Hepatocyte (in vitro differentiated cells): ENCODE measurements around the gene ARHGEF40. TPM values are rescaled to one million over a fixed set of nuclear protein-coding genes. Genes with fewer than 3 reads are reported as not detected.

Source experiments
- DNase-seq: peaks from one replicate; pipeline ENCODE4 v3.0.0-alpha.2; 2016; ENCODE audit warnings: low spot score
- H2AFZ ChIP-seq: fragments of 200-600 bp; sonication (generic); 2 replicates; pipeline ENCODE4 v1.6.0; 2016; ENCODE audit warnings: antibody characterized with exemption, mild to moderate bottlenecking
- H3K27ac ChIP-seq: fragments of 200-600 bp; sonication (generic); 2 replicates; pipeline ENCODE4 v1.5.1; 2016; ENCODE audit warnings: mild to moderate bottlenecking
- H3K27me3 ChIP-seq: fragments of 200-600 bp; sonication (generic); 2 replicates; pipeline ENCODE4 v1.6.1; 2016
- H3K36me3 ChIP-seq: fragments of 200-600 bp; sonication (generic); replicated peaks from 2 replicates; pipeline ENCODE4 v1.5.1; 2016; ENCODE audit warnings: low read depth; ENCODE audit not compliant: insufficient read depth
- H3K4me1 ChIP-seq: fragments of 200-600 bp; sonication (generic); 2 replicates; pipeline ENCODE4 v1.5.1; 2016; ENCODE audit warnings: mild to moderate bottlenecking, moderate library complexity; ENCODE audit not compliant: insufficient read depth
- H3K4me2 ChIP-seq: fragments of 200-600 bp; sonication (generic); 2 replicates; pipeline ENCODE4 v1.6.0; 2016
- H3K4me3 ChIP-seq: fragments of 200-600 bp; sonication (generic); 2 replicates; pipeline ENCODE4 v1.5.1; 2016; ENCODE audit warnings: mild to moderate bottlenecking
- H3K79me2 ChIP-seq: fragments of 200-600 bp; sonication (generic); 2 replicates; pipeline ENCODE4 v1.6.0; 2017; ENCODE audit warnings: mild to moderate bottlenecking
- H3K9me2 ChIP-seq: fragments of 200-600 bp; sonication (generic); replicated peaks from 2 replicates; pipeline ENCODE4 v1.6.0; 2017; ENCODE audit warnings: mild to moderate bottlenecking; ENCODE audit not compliant: insufficient read depth
- H3K9me3 ChIP-seq: fragments of 200-600 bp; sonication (generic); 2 replicates; pipeline ENCODE4 v1.5.1; 2016; ENCODE audit warnings: low read depth, mild to moderate bottlenecking
- H4K20me1 ChIP-seq: fragments of 200-600 bp; sonication (generic); 2 replicates; pipeline ENCODE4 v1.6.0; 2016; ENCODE audit warnings: mild to moderate bottlenecking; ENCODE audit not compliant: insufficient read depth, poor library complexity, severe bottlenecking
- EZH2 ChIP-seq: fragments of 200-600 bp; sonication (generic); IDR thresholded peaks from 2 replicates; pipeline ENCODE4 v1.6.1; 2016; ENCODE audit warnings: antibody characterized with exemption, mild to moderate bottlenecking, borderline replicate concordance
- EZH2phosphoT487 ChIP-seq: fragments of 200-600 bp; sonication (generic); IDR thresholded peaks from one replicate; pipeline ENCODE4 v1.6.1; 2018; ENCODE audit warnings: antibody characterized with exemption, mild to moderate bottlenecking, low read depth, moderate library complexity; ENCODE audit not compliant: unreplicated experiment, severe bottlenecking
- WGBS: methylation state at CpG from one replicate; pipeline ENCODE4 v1.1.6; 2016; ENCODE audit warnings: low lambda C conversion rate; ENCODE audit errors: missing lambda C conversion rate; 5-methylcytosine and 5-hydroxymethylcytosine counted together
- microRNA-seq: library from miRNA; unstranded; fragments of <30 nt; microRNA quantifications from one replicate; pipeline ENCODE4, GENCODE V29; 2017
- polyA plus RNA-seq: library from polyadenylated mRNA; unstranded; fragments of >200 nt; fragmentation: Nextera tagmentation; extraction: Ambion mirVana; gene quantifications from 2 replicates; pipeline ENCODE4 v1.2.1, GENCODE V29; 2016
- small RNA-seq: library from RNA; depleted of rRNA; stranded (forward); fragments of <200 nt; gene quantifications from one replicate; pipeline ENCODE3, GENCODE V24; 2014
- total RNA-seq: library from RNA; depleted of rRNA; stranded (reverse); fragments of >200 nt; gene quantifications from 2 replicates; pipeline ENCODE4 v1.2.3, GENCODE V29; 2014
- TF ChIP-seq, protein P1 (sequence below): fragments of 200-600 bp; sonication (generic); IDR thresholded peaks from 2 replicates; pipeline ENCODE4 v1.5.1; 2016; ENCODE audit warnings: antibody characterized with exemption, mild to moderate bottlenecking; ENCODE audit not compliant: poor library complexity

ARHGEF40 gene
- total and polyA plus RNA-seq, 2 experiments from 2014 or later, result 38.1 to 53.7 TPM

- 84% methylated on average over 1 of the region's 1 CpG for WGBS
- no peak overlapping the region for H3K27ac ChIP-seq
- no peak overlapping the region for H3K4me2 ChIP-seq
- no peaks in the 10 kb centered on the region for H4K20me1 ChIP-seq
- no peaks in the 10 kb centered on the region for H3K27me3 ChIP-seq
- no peaks in the 10 kb centered on the region for H3K4me1 ChIP-seq
- H3K36me3 ChIP-seq, result no peaks in the 10 kb centered on the region
- no peak overlapping the region for H2AFZ ChIP-seq
- H3K79me2 ChIP-seq, result no peaks in the 10 kb centered on the region
- no peaks in the 10 kb centered on the region for H3K9me3 ChIP-seq
- no peak for TF ChIP-seq EZH2phosphoT487
- no peak for TF ChIP-seq EZH2
- TF ChIP-seq, protein P1, sequence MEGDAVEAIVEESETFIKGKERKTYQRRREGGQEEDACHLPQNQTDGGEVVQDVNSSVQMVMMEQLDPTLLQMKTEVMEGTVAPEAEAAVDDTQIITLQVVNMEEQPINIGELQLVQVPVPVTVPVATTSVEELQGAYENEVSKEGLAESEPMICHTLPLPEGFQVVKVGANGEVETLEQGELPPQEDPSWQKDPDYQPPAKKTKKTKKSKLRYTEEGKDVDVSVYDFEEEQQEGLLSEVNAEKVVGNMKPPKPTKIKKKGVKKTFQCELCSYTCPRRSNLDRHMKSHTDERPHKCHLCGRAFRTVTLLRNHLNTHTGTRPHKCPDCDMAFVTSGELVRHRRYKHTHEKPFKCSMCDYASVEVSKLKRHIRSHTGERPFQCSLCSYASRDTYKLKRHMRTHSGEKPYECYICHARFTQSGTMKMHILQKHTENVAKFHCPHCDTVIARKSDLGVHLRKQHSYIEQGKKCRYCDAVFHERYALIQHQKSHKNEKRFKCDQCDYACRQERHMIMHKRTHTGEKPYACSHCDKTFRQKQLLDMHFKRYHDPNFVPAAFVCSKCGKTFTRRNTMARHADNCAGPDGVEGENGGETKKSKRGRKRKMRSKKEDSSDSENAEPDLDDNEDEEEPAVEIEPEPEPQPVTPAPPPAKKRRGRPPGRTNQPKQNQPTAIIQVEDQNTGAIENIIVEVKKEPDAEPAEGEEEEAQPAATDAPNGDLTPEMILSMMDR, result no peak
- no peak for DNase-seq
- H3K9me2 ChIP-seq, result no peaks in the 10 kb centered on the region
- no peak overlapping the region for H3K4me3 ChIP-seq
These were observed 63.8 kb downstream of the ARHGEF40 start for GRCh38 chr14:21133901-21134300.

- H3K36me3 ChIP-seq, result no peaks in the 10 kb centered on the region
- H3K9me2 ChIP-seq, result no peaks in the 10 kb centered on the region
- no peak for DNase-seq
- no peaks in the 10 kb centered on the region for H3K27me3 ChIP-seq
- 21% methylated on average over 1 of the region's 1 CpG for WGBS
- no peak overlapping the region for H2AFZ ChIP-seq
- no peaks in the 10 kb centered on the region for H4K20me1 ChIP-seq
- no peak overlapping the region for H3K27ac ChIP-seq
- H3K9me3 ChIP-seq, result no peaks in the 10 kb centered on the region
- H3K4me2 ChIP-seq, result no peak overlapping the region
- no peaks in the 10 kb centered on the region for H3K4me1 ChIP-seq
- no peaks in the 10 kb centered on the region for H3K79me2 ChIP-seq
- no peak overlapping the region for H3K4me3 ChIP-seq
- TF ChIP-seq EZH2phosphoT487, result no peak
- TF ChIP-seq, protein P1, result peak; percentile 58
These were observed 65.9 kb downstream of the ARHGEF40 start for GRCh38 chr14:21136024-21136423.

Small RNA genes within 50 kb of the gene (microRNA-seq; reads per million reads assigned to microRNA genes)
- gene MIR6717, result 1.3 reads per million

Small RNA genes within 50 kb of the gene (small RNA-seq; reads per million reads assigned to genes)
- gene RNU6-252P, result not detected

Other genes with a start within 250 kb of the ARHGEF40 start
- gene RNASE3, start 178.9 kb upstream of the ARHGEF40 start, total RNA-seq, result 1.4 TPM in 1 of 2 replicates, not detected in the other
- gene RNASE3, start 178.9 kb upstream of the ARHGEF40 start, polyA plus RNA-seq, result 0.50 and 0.52 TPM in 2 replicates
- 0.92 and 1.6 TPM in 2 replicates for gene RNASE2, start 114.8 kb upstream of the ARHGEF40 start, total RNA-seq
- 5.6 and 8.9 TPM in 2 replicates for gene RNASE2, start 114.8 kb upstream of the ARHGEF40 start, polyA plus RNA-seq
- gene METTL17, start 80.3 kb upstream of the ARHGEF40 start, total RNA-seq, result 79.8 and 80.9 TPM in 2 replicates
- gene METTL17, start 80.3 kb upstream of the ARHGEF40 start, polyA plus RNA-seq, result 65.9 and 70.3 TPM in 2 replicates
- 3.3 and 4.2 TPM in 2 replicates for gene SLC39A2, start 71.0 kb upstream of the ARHGEF40 start, total RNA-seq
- gene SLC39A2, start 71.0 kb upstream of the ARHGEF40 start, polyA plus RNA-seq, result 6.2 and 9.2 TPM in 2 replicates
- 92.0 and 114 TPM in 2 replicates for gene NDRG2, start 45.2 kb upstream of the ARHGEF40 start, total RNA-seq
- gene NDRG2, start 45.2 kb upstream of the ARHGEF40 start, polyA plus RNA-seq, result 108 and 112 TPM in 2 replicates
- gene TPPP2, start 40.1 kb upstream of the ARHGEF40 start, total RNA-seq, result not detected in 2 replicates
- not detected in 2 replicates for gene TPPP2, start 40.1 kb upstream of the ARHGEF40 start, polyA plus RNA-seq
- not detected in 2 replicates for gene RNASE13, start 35.5 kb upstream of the ARHGEF40 start, total RNA-seq
- not detected in 2 replicates for gene RNASE13, start 35.5 kb upstream of the ARHGEF40 start, polyA plus RNA-seq
- not detected in 2 replicates for gene RNASE7, start 27.9 kb upstream of the ARHGEF40 start, total RNA-seq
- not detected in 2 replicates for gene RNASE7, start 27.9 kb upstream of the ARHGEF40 start, polyA plus RNA-seq
- gene RNASE8, start 12.5 kb upstream of the ARHGEF40 start, total RNA-seq, result not detected in 2 replicates
- not detected in 2 replicates for gene RNASE8, start 12.5 kb upstream of the ARHGEF40 start, polyA plus RNA-seq
- 29.5 and 52.8 TPM in 2 replicates for gene ZNF219, start 28.4 kb downstream of the ARHGEF40 start, total RNA-seq
- 24.4 and 25.1 TPM in 2 replicates for gene ZNF219, start 28.4 kb downstream of the ARHGEF40 start, polyA plus RNA-seq
- 1.9 and 4.9 TPM in 2 replicates for gene TMEM253, start 30.8 kb downstream of the ARHGEF40 start, total RNA-seq
- gene TMEM253, start 30.8 kb downstream of the ARHGEF40 start, polyA plus RNA-seq, result 5.4 and 7.8 TPM in 2 replicates
- not detected in 2 replicates for gene OR5AU1, start 85.8 kb downstream of the ARHGEF40 start, total RNA-seq
- not detected in 2 replicates for gene OR5AU1, start 85.8 kb downstream of the ARHGEF40 start, polyA plus RNA-seq
- 740 and 800 TPM in 2 replicates for gene HNRNPC, start 199.1 kb downstream of the ARHGEF40 start, total RNA-seq
- 513 and 521 TPM in 2 replicates for gene HNRNPC, start 199.1 kb downstream of the ARHGEF40 start, polyA plus RNA-seq
- 0.07 TPM in 1 of 2 replicates, not detected in the other for gene RPGRIP1, start 209.8 kb downstream of the ARHGEF40 start, total RNA-seq
- not detected in 2 replicates for gene RPGRIP1, start 209.8 kb downstream of the ARHGEF40 start, polyA plus RNA-seq